LNCaP clone FGC (cell line): ENCODE data around the gene LTBP1.

ENCODE experiments used
- DNase-seq: peaks from one replicate; pipeline ENCODE4 v3.0.0-alpha.2; 2011; ENCODE audit warnings: low read depth
- H3K4me3 ChIP-seq: 2 replicates; pipeline ENCODE4 v1.5.1; 2011; ENCODE audit warnings: mild to moderate bottlenecking, low read depth, low read length, control low read depth
- CTCF ChIP-seq: IDR thresholded peaks from 2 replicates; pipeline ENCODE4 v1.5.1; 2012; ENCODE audit warnings: mild to moderate bottlenecking; ENCODE audit not compliant: control insufficient read depth, insufficient read depth; ENCODE audit errors: extremely low read depth

The LTBP1 gene

DNA sequence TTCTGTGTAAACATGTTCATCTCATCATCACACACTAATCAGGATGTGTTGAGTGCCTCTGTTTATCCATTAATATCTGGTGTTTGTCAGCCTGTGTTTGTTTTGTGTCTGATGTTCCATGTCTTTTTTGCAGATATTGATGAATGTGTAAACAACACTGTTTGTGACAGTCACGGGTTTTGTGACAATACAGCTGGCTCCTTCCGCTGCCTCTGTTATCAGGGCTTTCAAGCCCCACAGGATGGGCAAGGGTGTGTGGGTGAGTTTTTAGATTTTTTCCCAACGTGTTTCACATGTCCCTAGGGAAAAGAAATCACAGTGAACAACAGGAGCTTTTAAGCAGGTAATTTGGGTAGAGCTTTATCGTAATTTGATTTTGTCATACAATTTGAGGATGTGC, 396.0 kb downstream of the LTBP1 start:
- no peak for TF ChIP-seq CTCF
- no peak overlapping the region for H3K4me3 ChIP-seq
- DNase-seq = no peak

DNA sequence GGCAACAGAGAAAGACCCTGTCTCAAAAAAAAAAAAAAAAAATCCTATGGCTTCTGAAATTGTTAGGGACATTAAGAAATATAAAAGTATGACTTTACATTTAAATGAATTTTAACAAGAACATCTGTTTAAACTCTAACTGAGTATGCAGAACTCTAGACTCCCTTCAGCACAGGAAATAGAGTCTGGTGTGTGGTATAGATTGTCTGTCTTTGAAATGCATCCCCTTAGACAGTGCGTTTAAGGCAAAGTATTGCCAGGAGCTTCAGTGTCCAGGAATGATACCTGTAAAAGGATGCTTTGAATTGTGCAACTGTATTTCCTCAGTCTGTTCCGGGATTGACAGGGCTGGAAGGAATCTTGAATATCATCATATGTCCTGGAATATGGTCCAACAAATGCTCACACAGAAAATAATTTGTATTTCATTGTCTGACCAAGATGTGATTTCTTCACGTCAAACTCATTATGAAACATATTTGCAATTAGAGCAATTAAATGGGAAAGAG, 396.7 kb downstream of the LTBP1 start:
- TF ChIP-seq CTCF = no peak
- H3K4me3 ChIP-seq = no peak overlapping the region
- no peak for DNase-seq

GRCh38 chr2:33344230-33344629, 397.5 kb downstream of the LTBP1 start:
- H3K4me3 ChIP-seq = no peak overlapping the region
- no peak for TF ChIP-seq CTCF
- DNase-seq = no peak

DNA sequence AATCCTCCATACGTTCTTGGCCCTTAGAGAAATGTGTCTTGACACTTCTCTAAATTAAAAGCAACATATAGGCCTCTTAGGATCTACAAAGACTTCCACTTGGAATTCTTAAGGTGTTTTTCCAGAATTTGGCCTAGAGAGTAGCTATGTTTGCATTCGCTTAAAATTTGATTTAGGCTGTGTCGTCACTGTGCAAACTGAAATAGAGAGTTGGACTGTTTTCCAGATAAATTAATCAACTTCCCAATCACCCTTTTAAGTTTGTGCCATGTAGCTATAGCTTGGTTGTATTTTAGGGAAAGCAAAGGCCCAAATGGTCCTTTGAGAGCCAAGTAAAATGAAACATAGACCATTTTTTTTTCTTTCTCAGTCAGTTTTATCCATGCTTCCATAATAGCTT, 401.1 kb downstream of the LTBP1 start:
- no peak for DNase-seq
- H3K4me3 ChIP-seq = no peak overlapping the region
- TF ChIP-seq CTCF = no peak

- no peak for DNase-seq
- no peak for TF ChIP-seq CTCF
- no peak overlapping the region for H3K4me3 ChIP-seq
These were observed 403.9 kb downstream of the LTBP1 start for GRCh38 chr2:33350632-33351031.

- no peak for DNase-seq
- no peak overlapping the region for H3K4me3 ChIP-seq
- TF ChIP-seq CTCF = no peak
These were observed 405.0 kb downstream of the LTBP1 start for GRCh38 chr2:33351781-33352180.

- no peak for DNase-seq
- TF ChIP-seq CTCF = no peak
- H3K4me3 ChIP-seq = no peak overlapping the region
These were observed 408.2 kb downstream of the LTBP1 start for GRCh38 chr2:33354981-33355380.
